ENCODE results near the gene PI4KB. TPM values are rescaled to one million over a fixed set of nuclear protein-coding genes. Genes with fewer than 3 reads are reported as not detected.

Gene PI4KB
- total RNA-seq, 4 donors from 2014 or later, result 93.1 to 110 (median 107) TPM

DNA sequence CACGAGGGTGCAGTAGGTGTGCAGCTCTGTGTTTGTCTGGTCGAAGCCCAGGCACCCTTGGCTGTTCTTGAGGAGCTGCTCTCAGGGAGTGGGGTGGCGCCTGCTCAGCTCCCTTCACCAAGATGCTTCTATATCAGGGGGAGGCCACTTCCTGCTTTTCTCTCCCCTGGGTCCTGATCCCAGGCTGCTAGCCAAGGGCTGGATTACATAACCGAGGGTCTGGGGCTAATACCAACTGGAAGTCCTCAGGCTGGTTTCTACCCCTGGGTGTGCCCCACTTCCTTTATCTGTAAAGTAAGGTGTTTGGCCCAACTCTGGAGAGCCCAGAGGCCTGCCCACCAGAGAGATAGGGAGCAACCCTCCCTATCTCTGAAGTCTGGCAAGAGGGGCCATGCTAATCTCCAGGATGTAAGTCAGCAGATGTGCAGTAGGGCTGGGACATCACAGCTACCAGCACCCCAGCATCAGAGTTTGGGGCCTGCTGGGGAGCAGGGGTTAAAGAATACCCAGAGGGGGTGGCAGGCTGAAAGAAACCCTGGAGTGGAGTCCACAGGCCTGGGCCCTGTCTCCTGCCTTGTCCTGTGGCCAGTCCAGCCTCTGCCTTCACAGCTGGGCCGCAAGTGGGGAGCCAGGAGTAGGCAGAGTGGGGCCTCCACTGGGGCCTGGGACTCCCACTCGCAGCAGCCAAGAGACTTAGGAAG lies 43.1 kb upstream of the PI4KB start:
- DNase-seq, result peak; percentile 48 to 52
- Histone ChIP-seq H3K27me3 (no peaks in the 10 kb centered on the region), H3K4me3 (replicated peaks in 1 of 3) (no peak overlapping the region), H3K36me3 (peaks cover 12 to 16% of the 10 kb centered on the region in 2 donors), H3K9me3 (no peaks in the 10 kb centered on the region), H3K4me1 (peaks cover 49 to 57% of the 10 kb centered on the region in 2 donors), H3K27ac (peak overlapping the region; percentile 84 to 90 (median 88))
- intact Hi-C loops (cut with DNase I), result no loop called here
- TF ChIP-seq POLR2A (IDR thresholded peaks at IDR 0.05), result no peak
- TF ChIP-seq CTCF (IDR thresholded peaks at IDR 0.05), result no peak
- 36 to 45% methylated on average over 5 to 6 of the region's 6 CpGs for WGBS, 2 donors

DNA sequence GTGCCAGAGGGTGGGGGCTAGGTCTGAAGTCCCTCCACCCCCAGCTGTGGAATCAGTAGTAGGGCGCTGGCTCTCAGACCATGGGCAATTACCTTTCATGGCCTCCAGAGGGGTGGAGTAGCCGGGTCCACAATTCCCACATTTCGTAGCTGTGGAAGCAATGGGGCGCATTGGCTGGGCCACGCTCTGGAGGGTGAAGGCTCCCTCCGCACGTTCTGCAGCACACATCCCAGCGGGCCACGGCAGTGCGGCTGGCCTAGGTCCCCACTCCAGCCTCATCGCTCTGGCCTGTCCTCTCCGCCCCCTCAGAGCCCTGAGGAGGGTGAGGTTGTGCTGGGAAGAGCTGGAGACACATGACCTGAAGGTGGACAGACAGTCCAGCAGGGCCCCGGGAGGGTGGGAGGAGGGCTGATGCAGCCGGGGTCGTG lies 42.4 kb upstream of the PI4KB start:
- TF ChIP-seq CTCF (IDR thresholded peaks at IDR 0.05) (no peak), POLR2A (IDR thresholded peaks at IDR 0.05) (no peak)

DNA sequence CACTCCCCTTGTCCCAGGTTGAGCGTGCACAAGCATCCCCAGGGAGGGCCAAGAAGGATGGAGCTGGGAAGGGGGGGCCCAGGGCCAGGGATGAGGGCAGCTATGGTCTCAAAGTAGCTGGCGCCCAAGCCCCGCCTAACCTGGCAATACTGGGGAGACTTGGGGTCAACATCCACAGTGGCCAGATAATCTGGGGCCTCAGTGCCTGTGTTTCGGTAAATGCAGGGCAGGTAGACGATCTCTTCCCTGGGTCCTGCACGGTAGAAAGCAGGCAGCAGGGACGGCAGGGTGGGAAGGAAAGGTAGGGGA lies 42.0 kb upstream of the PI4KB start:
- Histone ChIP-seq H3K4me1 (peaks cover 49 to 57% of the 10 kb centered on the region in 2 donors), H3K9me3 (no peaks in the 10 kb centered on the region)

More for the DNA sequence above, 42.4 kb upstream of the PI4KB start:
- no peak for DNase-seq
- intact Hi-C loops (cut with DNase I), result no loop called here
- H3K27me3 ChIP-seq, result no peaks in the 10 kb centered on the region
- peak overlapping the region; percentile 84 to 90 (median 88) for H3K27ac ChIP-seq
- peaks cover 19 to 23% of the 10 kb centered on the region in 2 donors for H3K36me3 ChIP-seq
- WGBS, 2 donors, result 69 to 92% methylated on average over 2 to 6 of the region's 15 CpGs
- peaks cover 49 to 57% of the 10 kb centered on the region in 2 donors for H3K4me1 ChIP-seq
- H3K4me3 ChIP-seq (replicated peaks in 1 of 3), result no peak overlapping the region
- no peaks in the 10 kb centered on the region for H3K9me3 ChIP-seq

GRCh38 chr1:151368393-151369301 lies 41.4 kb upstream of the PI4KB start:
- intact Hi-C loops (cut with DNase I), result no loop called here
- peaks cover 49 to 57% of the 10 kb centered on the region in 2 donors for H3K4me1 ChIP-seq
- peak overlapping the region; percentile 68 to 84 (median 69) for H3K27ac ChIP-seq
- WGBS, 2 donors, result 64 to 70% methylated on average over 7 to 13 of the region's 20 CpGs
- TF ChIP-seq CTCF (IDR thresholded peaks at IDR 0.05), result no peak
- no peak for TF ChIP-seq POLR2A (IDR thresholded peaks at IDR 0.05)
- no peak overlapping the region for H3K4me3 ChIP-seq (replicated peaks in 1 of 3)
- peaks cover 23 to 33% of the 10 kb centered on the region in 2 donors for H3K36me3 ChIP-seq
- no peaks in the 10 kb centered on the region for H3K9me3 ChIP-seq
- peak; percentile 85 to 86 for DNase-seq
- no peaks in the 10 kb centered on the region for H3K27me3 ChIP-seq

More for the DNA sequence above, 42.0 kb upstream of the PI4KB start:
- 86 to 93% methylated on average over 7 of the region's 7 CpGs for WGBS, 2 donors
- H3K27ac ChIP-seq, result peak overlapping the region in 2 of 3 donors; percentile 84 to 90
- peaks cover 23 to 27% of the 10 kb centered on the region in 2 donors for H3K36me3 ChIP-seq
- intact Hi-C loops (cut with DNase I), result no loop called here
- H3K4me3 ChIP-seq (replicated peaks in 1 of 3), result no peak overlapping the region
- no peak for DNase-seq
- TF ChIP-seq POLR2A (IDR thresholded peaks at IDR 0.05) (no peak), CTCF (IDR thresholded peaks at IDR 0.05) (no peak)
- H3K27me3 ChIP-seq, result no peaks in the 10 kb centered on the region
